Measurements from ENCODE around the gene PJVK.

Gene PJVK

DNA sequence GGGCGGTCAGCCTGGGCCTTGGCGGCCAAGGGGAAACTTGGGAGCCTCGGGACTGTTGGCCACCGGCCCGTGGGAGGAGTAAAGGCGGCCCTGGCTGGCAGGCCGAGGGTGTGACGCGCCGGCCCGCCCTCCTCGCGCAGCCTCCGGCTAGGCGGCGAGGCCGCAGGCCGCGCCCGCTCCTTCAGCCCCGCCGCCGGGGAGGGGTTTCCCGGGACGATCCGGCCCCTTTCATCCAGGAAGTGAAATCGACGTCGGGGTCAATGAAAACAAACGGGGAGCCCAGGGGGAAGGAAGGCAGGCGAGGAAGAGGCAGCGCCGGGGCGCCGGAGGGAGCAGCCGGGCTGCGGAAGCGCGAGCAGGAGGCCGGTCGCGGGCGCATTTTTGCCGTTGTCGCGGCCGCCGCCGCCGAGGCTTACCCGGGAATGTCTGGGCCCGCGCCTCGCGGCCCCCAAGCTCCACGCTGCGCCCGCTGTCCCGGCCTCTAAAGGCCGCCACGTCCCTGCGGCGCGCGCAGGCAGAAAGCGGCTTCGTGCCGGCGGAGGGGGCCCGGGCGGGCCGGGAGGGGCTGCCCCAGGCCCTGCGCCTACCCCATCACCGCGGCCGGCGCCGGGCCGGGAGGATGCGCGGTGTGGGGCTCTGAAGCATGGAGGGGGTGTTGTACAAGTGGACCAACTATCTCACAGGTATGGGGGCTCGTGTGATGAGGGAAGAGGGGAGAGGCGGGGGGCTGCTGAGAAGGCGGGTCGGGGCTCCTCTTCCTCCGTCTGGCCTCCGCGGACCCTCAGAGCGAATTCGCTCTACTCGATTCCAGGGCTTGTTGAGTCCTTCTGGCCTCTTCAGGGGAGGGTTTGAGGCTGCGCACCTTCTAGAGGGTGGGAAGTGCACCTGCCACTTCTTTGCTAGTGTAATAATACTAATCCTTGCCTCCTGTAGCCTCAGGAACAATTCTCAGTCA lies 29.3 kb downstream of the PJVK start, which contains the start of gene PLEKHA3:
Gene PLEKHA3 (plus strand): TSS at position 231 of the 955 bp plus-strand sequence. CDS start 413 bp downstream, at position 644.
- Histone ChIP-seq H3K4me1 (ENCODE audit: control insufficient read depth, insufficient read depth, low read length) (peaks cover 15% of the 10 kb centered on the region), H3K4me3 (ENCODE audit: low read depth, low read length) (peak within 1 kb of the TSS; percentile 72), H3K27ac (ENCODE audit: low read depth, low read length) (no peak within 1 kb of the TSS), H3K9ac (ENCODE audit: low read length) (peak within 1 kb of the TSS; percentile 61), H3K36me3 (ENCODE audit: control insufficient read depth, insufficient read depth, low read length) (no peaks in the 10 kb centered on the region), H3K9me3 (ENCODE audit: control insufficient read depth, insufficient read depth, low read depth, low read length) (no peaks in the 10 kb centered on the region), H3K27me3 (ENCODE audit: control insufficient read depth, insufficient read depth, low read length) (no peaks in the 10 kb centered on the region; the same call in 1 of the 2 replicates)

- Histone ChIP-seq H3K27me3 (ENCODE audit: control insufficient read depth, insufficient read depth, low read length) (no peaks in the 10 kb centered on the region; the same call in 1 of the 2 replicates), H3K4me1 (ENCODE audit: control insufficient read depth, insufficient read depth, low read length) (peaks cover 15% of the 10 kb centered on the region), H3K9ac (ENCODE audit: low read length) (no peak overlapping the region), H3K36me3 (ENCODE audit: control insufficient read depth, insufficient read depth, low read length) (no peaks in the 10 kb centered on the region; the same call in 1 of the 2 replicates), H3K27ac (ENCODE audit: low read depth, low read length) (no peak overlapping the region), H3K9me3 (ENCODE audit: control insufficient read depth, insufficient read depth, low read depth, low read length) (no peaks in the 10 kb centered on the region), H3K4me3 (ENCODE audit: low read depth, low read length) (peak overlapping the region; percentile 17)
Measured at GRCh38 chr2:178482437-178482836, 31.3 kb downstream of the PJVK start.

- Histone ChIP-seq H3K4me3 (ENCODE audit: low read depth, low read length) (no peak overlapping the region), H3K36me3 (ENCODE audit: control insufficient read depth, insufficient read depth, low read length) (no peaks in the 10 kb centered on the region; the same call in 1 of the 2 replicates), H3K9ac (ENCODE audit: low read length) (no peak overlapping the region), H3K9me3 (ENCODE audit: control insufficient read depth, insufficient read depth, low read depth, low read length) (no peaks in the 10 kb centered on the region), H3K4me1 (ENCODE audit: control insufficient read depth, insufficient read depth, low read length) (peaks cover 12% of the 10 kb centered on the region), H3K27me3 (ENCODE audit: control insufficient read depth, insufficient read depth, low read length) (no peaks in the 10 kb centered on the region; the same call in 1 of the 2 replicates), H3K27ac (ENCODE audit: low read depth, low read length) (no peak overlapping the region)
Measured at GRCh38 chr2:178484245-178485041, 33.3 kb downstream of the PJVK start.

GRCh38 chr2:178485356-178485755 lies 34.2 kb downstream of the PJVK start:
- Histone ChIP-seq H3K4me1 (ENCODE audit: control insufficient read depth, insufficient read depth, low read length) (peaks cover 12% of the 10 kb centered on the region), H3K27me3 (ENCODE audit: control insufficient read depth, insufficient read depth, low read length) (no peaks in the 10 kb centered on the region), H3K36me3 (ENCODE audit: control insufficient read depth, insufficient read depth, low read length) (no peaks in the 10 kb centered on the region; the same call in 1 of the 2 replicates), H3K9ac (ENCODE audit: low read length) (no peak overlapping the region), H3K27ac (ENCODE audit: low read depth, low read length) (no peak overlapping the region), H3K4me3 (ENCODE audit: low read depth, low read length) (no peak overlapping the region), H3K9me3 (ENCODE audit: control insufficient read depth, insufficient read depth, low read depth, low read length) (no peaks in the 10 kb centered on the region)

- H3K9me3 ChIP-seq (ENCODE audit: control insufficient read depth, insufficient read depth, low read depth, low read length) = no peaks in the 10 kb centered on the region
- H3K4me3 ChIP-seq (ENCODE audit: low read depth, low read length) = no peak overlapping the region
- H3K27ac ChIP-seq (ENCODE audit: low read depth, low read length) = no peak overlapping the region
- no peaks in the 10 kb centered on the region for H3K27me3 ChIP-seq (ENCODE audit: control insufficient read depth, insufficient read depth, low read length)
- H3K4me1 ChIP-seq (ENCODE audit: control insufficient read depth, insufficient read depth, low read length) = no peaks in the 10 kb centered on the region
- H3K36me3 ChIP-seq (ENCODE audit: control insufficient read depth, insufficient read depth, low read length) = peaks cover 36% of the 10 kb centered on the region
- H3K9ac ChIP-seq (ENCODE audit: low read length) = no peak overlapping the region
Measured at GRCh38 chr2:178491612-178492011, 40.4 kb downstream of the PJVK start.

DNA sequence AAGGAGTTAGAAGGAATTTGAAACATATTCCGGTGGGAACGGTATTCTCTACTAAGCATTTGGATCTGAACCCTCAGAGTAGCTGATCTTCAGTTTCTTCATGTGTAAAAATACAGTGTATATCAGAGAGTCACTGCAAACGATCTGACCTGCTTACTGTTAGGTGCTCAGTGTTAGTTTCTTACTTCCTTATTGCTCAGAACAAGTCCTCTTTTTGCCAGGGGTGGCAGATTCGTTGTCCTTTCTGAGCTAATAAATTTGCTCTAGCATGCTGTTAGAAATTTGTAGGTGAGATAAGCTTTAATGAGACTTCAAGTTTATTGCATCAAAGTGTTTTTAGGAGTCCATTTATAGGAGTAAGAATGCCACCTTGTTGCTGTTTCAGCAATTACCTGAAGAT lies 44.9 kb downstream of the PJVK start:
- Histone ChIP-seq H3K27ac (ENCODE audit: low read depth, low read length) (no peak overlapping the region), H3K27me3 (ENCODE audit: control insufficient read depth, insufficient read depth, low read length) (no peaks in the 10 kb centered on the region), H3K36me3 (ENCODE audit: control insufficient read depth, insufficient read depth, low read length) (peaks cover 57% of the 10 kb centered on the region), H3K4me3 (ENCODE audit: low read depth, low read length) (no peak overlapping the region), H3K4me1 (ENCODE audit: control insufficient read depth, insufficient read depth, low read length) (no peaks in the 10 kb centered on the region), H3K9ac (ENCODE audit: low read length) (no peak overlapping the region), H3K9me3 (ENCODE audit: control insufficient read depth, insufficient read depth, low read depth, low read length) (no peaks in the 10 kb centered on the region)

DNA sequence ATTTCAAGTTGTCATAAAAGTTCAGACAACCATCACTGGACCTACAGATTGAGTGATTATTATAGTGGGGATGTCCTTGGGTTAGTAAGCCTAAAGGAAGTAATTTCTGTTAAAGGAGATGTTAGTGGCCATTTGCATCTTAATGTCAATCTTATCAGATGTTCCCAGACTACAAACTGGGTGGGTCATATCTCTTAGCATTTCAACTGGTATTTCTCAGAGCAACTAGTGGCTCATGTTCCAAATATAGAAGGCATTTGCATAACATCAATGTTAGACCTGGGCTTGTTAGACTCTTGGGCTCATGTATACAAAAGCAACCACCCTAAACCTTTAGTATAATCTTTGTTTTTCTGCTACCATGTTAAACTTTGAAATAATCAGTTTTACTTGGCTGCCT lies 47.0 kb downstream of the PJVK start:
- no peak overlapping the region for H3K9ac ChIP-seq (ENCODE audit: low read length)

GRCh38 chr2:178499640-178500039 lies 48.5 kb downstream of the PJVK start:
- peaks cover 55% of the 10 kb centered on the region for H3K36me3 ChIP-seq (ENCODE audit: control insufficient read depth, insufficient read depth, low read length)
- no peaks in the 10 kb centered on the region for H3K27me3 ChIP-seq (ENCODE audit: control insufficient read depth, insufficient read depth, low read length)
- no peak overlapping the region for H3K4me3 ChIP-seq (ENCODE audit: low read depth, low read length)
- H3K9ac ChIP-seq (ENCODE audit: low read length) = no peak overlapping the region
- no peaks in the 10 kb centered on the region for H3K4me1 ChIP-seq (ENCODE audit: control insufficient read depth, insufficient read depth, low read length)
- H3K27ac ChIP-seq (ENCODE audit: low read depth, low read length) = no peak overlapping the region
- no peaks in the 10 kb centered on the region for H3K9me3 ChIP-seq (ENCODE audit: control insufficient read depth, insufficient read depth, low read depth, low read length)

More for the DNA sequence above, 47.0 kb downstream of the PJVK start:
- Histone ChIP-seq H3K4me3 (ENCODE audit: low read depth, low read length) (no peak overlapping the region), H3K36me3 (ENCODE audit: control insufficient read depth, insufficient read depth, low read length) (peaks cover 62% of the 10 kb centered on the region), H3K9me3 (ENCODE audit: control insufficient read depth, insufficient read depth, low read depth, low read length) (no peaks in the 10 kb centered on the region), H3K4me1 (ENCODE audit: control insufficient read depth, insufficient read depth, low read length) (no peaks in the 10 kb centered on the region), H3K27ac (ENCODE audit: low read depth, low read length) (no peak overlapping the region), H3K27me3 (ENCODE audit: control insufficient read depth, insufficient read depth, low read length) (no peaks in the 10 kb centered on the region)

- Histone ChIP-seq H3K36me3 (ENCODE audit: control insufficient read depth, insufficient read depth, low read length) (peaks cover 37% of the 10 kb centered on the region), H3K4me1 (ENCODE audit: control insufficient read depth, insufficient read depth, low read length) (peaks cover 11% of the 10 kb centered on the region; the same call in 1 of the 2 replicates), H3K9me3 (ENCODE audit: control insufficient read depth, insufficient read depth, low read depth, low read length) (no peaks in the 10 kb centered on the region), H3K4me3 (ENCODE audit: low read depth, low read length) (no peak overlapping the region), H3K9ac (ENCODE audit: low read length) (no peak overlapping the region), H3K27me3 (ENCODE audit: control insufficient read depth, insufficient read depth, low read length) (no peaks in the 10 kb centered on the region), H3K27ac (ENCODE audit: low read depth, low read length) (no peak overlapping the region)
Measured at GRCh38 chr2:178502751-178503150, 51.6 kb downstream of the PJVK start.

DNA sequence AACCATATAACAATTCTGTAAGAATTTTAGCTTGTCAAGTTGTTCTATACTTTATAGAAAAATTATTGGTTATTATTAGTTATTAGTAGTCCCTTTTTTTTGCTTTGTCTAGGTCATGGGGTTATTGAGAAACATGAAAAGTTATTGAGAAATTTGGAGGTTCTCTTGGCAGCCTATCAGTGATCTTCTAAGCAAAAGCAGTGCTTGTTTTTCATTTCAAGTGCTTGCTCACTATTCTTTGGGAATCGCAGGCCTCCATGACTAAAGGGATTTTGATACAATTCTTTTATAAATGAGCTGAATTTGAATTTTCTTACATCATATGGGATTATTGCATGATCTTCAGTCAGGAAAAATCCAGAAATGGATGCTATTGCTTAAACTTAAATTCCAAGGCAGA lies 54.9 kb downstream of the PJVK start:
- Histone ChIP-seq H3K27me3 (ENCODE audit: control insufficient read depth, insufficient read depth, low read length) (no peaks in the 10 kb centered on the region), H3K4me1 (ENCODE audit: control insufficient read depth, insufficient read depth, low read length) (peaks cover 15% of the 10 kb centered on the region; the same call in 1 of the 2 replicates), H3K36me3 (ENCODE audit: control insufficient read depth, insufficient read depth, low read length) (peaks cover 18% of the 10 kb centered on the region), H3K27ac (ENCODE audit: low read depth, low read length) (no peak overlapping the region), H3K4me3 (ENCODE audit: low read depth, low read length) (no peak overlapping the region), H3K9ac (ENCODE audit: low read length) (no peak overlapping the region), H3K9me3 (ENCODE audit: control insufficient read depth, insufficient read depth, low read depth, low read length) (no peaks in the 10 kb centered on the region)
